Measurements from ENCODE around the gene ARHGAP10.

ARHGAP10 gene

DNA sequence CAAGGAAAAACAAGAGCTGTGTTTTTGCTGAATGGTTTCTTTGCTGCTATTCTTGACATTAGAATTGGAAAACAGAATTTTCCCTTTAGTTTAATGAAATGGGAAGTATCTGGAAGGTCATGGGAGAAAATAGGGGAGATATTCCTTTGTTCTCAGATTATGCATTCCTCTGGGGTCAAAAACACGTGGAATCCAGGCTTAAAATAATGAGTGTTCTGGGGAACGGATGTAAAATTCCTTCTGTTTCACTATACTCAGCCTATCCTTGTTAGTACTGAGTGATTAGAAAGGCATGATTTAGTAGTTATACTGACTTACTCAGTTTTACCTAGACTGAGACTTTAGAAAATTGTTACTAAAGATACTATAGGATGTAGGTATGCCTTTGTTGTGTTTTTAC is 107.3 kb downstream of the ARHGAP10 start:
- DNase-seq (ENCODE audit: insufficient read length, low spot score) (no peak), FAIRE-seq (no peak)
- TF ChIP-seq, protein P1, sequence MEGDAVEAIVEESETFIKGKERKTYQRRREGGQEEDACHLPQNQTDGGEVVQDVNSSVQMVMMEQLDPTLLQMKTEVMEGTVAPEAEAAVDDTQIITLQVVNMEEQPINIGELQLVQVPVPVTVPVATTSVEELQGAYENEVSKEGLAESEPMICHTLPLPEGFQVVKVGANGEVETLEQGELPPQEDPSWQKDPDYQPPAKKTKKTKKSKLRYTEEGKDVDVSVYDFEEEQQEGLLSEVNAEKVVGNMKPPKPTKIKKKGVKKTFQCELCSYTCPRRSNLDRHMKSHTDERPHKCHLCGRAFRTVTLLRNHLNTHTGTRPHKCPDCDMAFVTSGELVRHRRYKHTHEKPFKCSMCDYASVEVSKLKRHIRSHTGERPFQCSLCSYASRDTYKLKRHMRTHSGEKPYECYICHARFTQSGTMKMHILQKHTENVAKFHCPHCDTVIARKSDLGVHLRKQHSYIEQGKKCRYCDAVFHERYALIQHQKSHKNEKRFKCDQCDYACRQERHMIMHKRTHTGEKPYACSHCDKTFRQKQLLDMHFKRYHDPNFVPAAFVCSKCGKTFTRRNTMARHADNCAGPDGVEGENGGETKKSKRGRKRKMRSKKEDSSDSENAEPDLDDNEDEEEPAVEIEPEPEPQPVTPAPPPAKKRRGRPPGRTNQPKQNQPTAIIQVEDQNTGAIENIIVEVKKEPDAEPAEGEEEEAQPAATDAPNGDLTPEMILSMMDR (IDR thresholded peaks at IDR 0.05; ENCODE audit: insufficient read depth, missing control alignments) = no peak

DNA sequence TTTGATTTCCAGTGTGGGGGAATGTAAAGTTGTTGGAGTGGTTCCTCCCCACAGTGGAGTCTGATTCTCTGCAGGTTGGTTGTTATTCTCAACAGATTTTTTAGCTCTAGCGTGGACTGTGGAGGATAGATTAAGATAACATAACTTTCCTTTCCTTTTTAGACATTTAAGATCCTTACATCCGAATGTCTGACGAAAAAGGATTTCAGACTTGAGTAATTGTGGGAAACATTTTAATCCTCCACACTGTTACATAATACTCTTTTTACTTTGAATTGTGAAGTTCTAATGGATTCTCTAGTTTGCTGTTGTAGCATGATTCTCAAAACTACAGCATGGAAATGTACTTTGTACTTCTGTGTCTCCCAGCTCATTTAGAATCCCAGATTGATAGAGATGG is 107.8 kb downstream of the ARHGAP10 start:
- TF ChIP-seq, protein P1 (IDR thresholded peaks at IDR 0.05; ENCODE audit: insufficient read depth, missing control alignments) = no peak
- DNase-seq (ENCODE audit: insufficient read length, low spot score) (no peak), FAIRE-seq (no peak)

DNA sequence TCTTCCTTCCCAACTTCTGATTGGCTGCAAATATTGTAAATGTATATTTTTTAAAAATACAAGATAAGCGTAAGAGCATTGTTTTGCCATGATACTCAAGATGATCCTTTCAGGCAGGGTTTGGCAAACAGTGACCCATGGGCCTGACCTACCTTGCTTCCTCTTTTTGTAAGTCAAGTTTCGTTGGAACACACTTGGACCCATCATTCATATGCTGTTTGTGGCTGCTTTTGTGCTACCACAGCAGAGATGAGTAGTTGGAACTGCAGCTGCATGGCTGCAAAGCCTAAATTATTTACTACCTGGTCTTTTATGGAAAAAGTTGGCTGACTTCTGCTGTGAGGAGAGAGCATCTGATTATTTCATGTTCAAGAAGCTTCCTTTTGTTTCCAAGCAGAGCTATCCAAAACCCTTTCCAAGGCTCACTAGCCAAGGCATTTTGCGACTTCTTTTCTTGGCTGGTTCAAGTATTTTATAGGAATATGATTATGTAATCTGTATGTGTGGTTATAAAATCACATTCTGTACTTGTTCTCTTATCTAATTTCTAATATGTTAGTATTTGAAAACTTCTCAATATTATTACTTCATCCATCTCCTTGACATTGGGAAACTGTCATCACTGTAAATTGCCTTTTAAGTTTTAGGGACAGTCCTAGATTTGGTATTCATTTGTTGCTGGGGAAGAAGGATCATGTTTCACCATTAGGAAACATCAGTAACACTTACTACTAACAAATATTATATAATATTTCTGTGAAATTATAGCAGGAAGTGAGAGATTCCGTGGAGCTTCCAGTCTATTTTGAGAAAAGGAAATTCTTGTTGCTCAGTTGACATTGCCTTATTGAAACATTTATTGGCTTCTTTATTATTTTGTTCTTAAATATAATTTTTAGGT is 109.2 kb downstream of the ARHGAP10 start:
- FAIRE-seq (no peak), DNase-seq (ENCODE audit: insufficient read length, low spot score) (no peak)
- TF ChIP-seq, protein P1 (IDR thresholded peaks at IDR 0.05; ENCODE audit: insufficient read depth, missing control alignments) = no peak

DNA sequence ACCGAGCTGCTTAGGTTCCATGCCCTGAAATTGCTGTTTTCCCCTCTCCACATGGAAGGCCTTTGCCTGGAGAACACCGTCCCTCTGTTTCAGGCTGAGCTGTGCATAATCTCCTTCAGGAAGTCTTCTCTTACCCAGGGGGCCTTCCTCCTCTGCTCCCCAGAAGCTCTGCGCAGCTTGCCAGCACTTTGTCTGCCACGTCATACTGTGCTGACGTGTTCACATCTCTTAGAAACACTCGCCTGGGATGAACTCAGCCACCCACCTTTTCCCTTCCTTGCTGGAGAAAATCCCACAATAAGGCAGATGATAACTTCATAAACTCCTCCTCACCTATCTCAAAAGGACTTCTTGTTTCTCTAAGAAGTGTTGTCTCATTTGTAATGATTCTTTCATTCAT is 110.7 kb downstream of the ARHGAP10 start:
- DNase-seq (ENCODE audit: insufficient read length, low spot score) (no peak), FAIRE-seq (no peak)
- TF ChIP-seq, protein P1 (IDR thresholded peaks at IDR 0.05; ENCODE audit: insufficient read depth, missing control alignments) = no peak

DNA sequence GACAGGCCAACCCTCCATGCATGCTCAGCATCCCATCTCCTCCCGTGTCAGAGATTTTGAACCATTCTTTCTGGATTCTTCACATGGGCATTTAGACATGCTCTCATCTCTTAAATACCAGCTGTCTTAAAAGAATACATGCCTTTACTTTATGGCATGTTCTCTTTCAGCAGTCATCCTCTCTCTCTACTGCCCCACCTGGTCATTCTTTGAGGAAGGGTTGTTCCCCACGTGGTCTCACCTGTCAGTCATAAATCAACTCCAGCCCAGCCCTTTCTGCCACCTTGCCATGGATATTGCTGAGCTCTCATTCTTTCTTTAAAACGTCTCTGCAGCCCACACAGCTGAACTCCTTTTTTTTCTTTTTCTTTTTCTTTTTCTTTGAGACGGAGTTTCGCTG is 111.3 kb downstream of the ARHGAP10 start:
- TF ChIP-seq, protein P1 (IDR thresholded peaks at IDR 0.05; ENCODE audit: insufficient read depth, missing control alignments) = no peak
- no peak for DNase-seq (ENCODE audit: insufficient read length, low spot score)

GRCh38 chr4:147844781-147845180 is 112.9 kb downstream of the ARHGAP10 start:
- FAIRE-seq (no peak), DNase-seq (ENCODE audit: insufficient read length, low spot score) (no peak)
- TF ChIP-seq, protein P1 (IDR thresholded peaks at IDR 0.05; ENCODE audit: insufficient read depth, missing control alignments) = no peak

More for the DNA sequence above, 111.3 kb downstream of the ARHGAP10 start:
- FAIRE-seq = no peak

All from D721Med (cell line).